NCI-H2107 treated with DMSO at 0.1 percent for 48 hours (cell line): ENCODE results near the gene PXDN.
"Not testable (repeated sequence)": the region's sequence is repeated elsewhere in the genome, so short reads cannot be mapped to it uniquely, and the experiment has no call there.

Experiments
- DNase-seq: peaks from one replicate; lab custom pipeline; 2025; ENCODE audit not compliant: unreplicated experiment; lab: John Stamatoyannopoulos, UW

The PXDN gene, protein sequence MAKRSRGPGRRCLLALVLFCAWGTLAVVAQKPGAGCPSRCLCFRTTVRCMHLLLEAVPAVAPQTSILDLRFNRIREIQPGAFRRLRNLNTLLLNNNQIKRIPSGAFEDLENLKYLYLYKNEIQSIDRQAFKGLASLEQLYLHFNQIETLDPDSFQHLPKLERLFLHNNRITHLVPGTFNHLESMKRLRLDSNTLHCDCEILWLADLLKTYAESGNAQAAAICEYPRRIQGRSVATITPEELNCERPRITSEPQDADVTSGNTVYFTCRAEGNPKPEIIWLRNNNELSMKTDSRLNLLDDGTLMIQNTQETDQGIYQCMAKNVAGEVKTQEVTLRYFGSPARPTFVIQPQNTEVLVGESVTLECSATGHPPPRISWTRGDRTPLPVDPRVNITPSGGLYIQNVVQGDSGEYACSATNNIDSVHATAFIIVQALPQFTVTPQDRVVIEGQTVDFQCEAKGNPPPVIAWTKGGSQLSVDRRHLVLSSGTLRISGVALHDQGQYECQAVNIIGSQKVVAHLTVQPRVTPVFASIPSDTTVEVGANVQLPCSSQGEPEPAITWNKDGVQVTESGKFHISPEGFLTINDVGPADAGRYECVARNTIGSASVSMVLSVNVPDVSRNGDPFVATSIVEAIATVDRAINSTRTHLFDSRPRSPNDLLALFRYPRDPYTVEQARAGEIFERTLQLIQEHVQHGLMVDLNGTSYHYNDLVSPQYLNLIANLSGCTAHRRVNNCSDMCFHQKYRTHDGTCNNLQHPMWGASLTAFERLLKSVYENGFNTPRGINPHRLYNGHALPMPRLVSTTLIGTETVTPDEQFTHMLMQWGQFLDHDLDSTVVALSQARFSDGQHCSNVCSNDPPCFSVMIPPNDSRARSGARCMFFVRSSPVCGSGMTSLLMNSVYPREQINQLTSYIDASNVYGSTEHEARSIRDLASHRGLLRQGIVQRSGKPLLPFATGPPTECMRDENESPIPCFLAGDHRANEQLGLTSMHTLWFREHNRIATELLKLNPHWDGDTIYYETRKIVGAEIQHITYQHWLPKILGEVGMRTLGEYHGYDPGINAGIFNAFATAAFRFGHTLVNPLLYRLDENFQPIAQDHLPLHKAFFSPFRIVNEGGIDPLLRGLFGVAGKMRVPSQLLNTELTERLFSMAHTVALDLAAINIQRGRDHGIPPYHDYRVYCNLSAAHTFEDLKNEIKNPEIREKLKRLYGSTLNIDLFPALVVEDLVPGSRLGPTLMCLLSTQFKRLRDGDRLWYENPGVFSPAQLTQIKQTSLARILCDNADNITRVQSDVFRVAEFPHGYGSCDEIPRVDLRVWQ (N-terminal part only)

DNA sequence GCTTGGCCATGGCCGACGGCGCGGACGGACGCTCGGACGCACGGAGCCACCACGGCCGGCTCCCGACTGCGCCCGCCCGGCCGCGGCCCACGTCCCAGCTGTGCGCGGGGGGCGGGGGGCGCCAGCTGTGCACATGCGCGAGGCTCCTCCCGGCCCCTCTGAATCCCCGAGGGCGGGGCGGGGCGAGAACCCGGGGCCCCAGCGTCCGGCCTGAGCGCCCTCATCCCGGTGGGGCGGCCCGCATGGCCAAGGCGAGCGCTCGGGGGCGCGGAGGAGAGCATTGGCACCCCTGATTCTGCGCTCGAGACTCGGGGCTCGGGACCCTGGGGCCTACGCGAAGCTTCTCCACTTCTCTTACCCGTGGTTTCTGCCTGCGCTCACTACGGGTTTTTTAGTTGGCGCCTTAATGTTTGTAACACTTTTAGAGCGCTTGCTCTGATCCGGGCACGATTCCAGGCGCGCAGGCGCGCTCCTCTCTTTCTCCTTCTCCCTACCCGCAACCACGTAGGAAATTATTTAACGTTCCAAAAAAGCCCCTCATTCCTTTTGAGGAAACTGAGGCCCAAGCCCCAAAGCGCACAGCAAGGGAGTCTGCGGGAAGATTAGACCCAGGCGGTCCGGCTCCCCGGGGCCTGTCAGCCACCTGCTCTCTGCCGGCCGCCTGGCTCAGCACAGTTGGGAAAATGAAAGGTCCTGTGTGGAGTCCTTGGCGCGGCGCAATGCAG lies at the start of gene PXDN:
Gene PXDN (minus strand): TSS at position 70 of the 725 bp plus-strand sequence. CDS start 60 bp downstream, at position 10.
- DNase-seq, result no peak

DNA sequence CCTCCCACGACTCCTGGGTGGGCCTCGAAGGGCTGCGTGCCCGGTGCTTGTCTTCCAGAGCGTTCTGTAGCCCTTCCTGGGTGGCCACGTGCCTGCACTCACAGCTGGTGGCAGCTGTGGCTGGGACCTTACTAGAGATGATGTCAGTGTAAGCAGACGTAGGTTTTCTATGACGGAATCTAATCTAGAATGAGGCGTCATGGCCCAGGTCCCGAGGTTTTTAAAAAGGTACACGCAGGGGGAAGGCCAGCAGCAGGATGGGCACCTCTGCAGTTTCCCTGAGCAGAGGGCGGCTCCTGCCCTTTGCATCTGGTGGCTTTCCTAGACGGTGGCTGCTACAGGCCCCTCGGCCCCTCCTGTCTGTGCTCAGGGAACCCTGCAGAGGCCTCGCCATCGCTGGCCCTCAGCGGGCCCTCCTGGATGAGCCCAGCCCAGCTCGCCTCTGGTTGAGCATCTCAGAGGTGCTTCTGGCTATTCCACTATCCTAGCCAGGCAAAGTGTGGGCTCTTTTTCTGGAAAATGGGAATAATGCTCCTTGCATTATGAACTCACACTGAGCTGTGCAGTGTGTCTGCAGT lies 49.6 kb upstream of the PXDN start:
- DNase-seq, result no peak

DNA sequence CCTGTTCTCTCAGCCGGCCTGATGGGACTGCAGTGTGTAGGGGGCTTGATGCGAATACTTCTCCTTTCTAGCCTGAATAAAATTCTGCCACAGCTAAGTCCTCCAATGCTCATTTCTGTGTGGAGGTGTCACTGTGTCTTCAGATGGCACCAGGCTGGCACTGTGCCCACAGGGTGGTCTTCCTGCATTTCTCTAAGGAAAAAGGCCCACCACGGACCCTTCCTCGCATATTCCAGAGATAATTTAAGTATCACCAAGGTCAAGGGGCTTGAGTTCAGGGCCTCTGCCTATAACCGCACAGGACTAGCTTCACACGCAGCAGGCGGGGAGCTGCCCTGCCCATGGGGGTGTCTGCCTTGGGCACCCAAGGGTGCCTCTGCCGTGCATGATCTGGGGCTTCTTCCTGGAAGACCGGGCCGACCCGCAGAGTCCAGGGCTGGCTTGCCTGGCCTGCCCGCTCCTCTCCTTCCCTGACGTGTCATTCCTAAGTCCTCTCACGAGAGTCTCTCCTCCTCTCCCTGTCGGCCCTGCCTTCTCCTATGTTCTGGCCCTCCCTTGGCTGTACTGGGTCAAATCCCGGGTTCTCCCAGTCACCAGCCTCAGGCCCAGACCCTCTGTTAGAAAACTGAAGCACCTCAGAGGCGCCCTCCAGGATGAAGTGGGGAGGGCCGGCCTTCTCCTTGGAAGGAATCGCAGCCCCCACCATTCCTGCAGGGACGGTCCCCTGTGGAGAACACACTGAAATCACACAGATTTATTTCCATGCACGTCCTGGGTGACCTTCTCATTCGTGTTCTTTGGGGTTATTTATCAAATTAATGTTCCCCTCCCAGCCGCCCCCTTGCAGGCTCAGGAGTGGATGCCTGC lies 48.9 kb upstream of the PXDN start:
- DNase-seq, result no peak

DNA sequence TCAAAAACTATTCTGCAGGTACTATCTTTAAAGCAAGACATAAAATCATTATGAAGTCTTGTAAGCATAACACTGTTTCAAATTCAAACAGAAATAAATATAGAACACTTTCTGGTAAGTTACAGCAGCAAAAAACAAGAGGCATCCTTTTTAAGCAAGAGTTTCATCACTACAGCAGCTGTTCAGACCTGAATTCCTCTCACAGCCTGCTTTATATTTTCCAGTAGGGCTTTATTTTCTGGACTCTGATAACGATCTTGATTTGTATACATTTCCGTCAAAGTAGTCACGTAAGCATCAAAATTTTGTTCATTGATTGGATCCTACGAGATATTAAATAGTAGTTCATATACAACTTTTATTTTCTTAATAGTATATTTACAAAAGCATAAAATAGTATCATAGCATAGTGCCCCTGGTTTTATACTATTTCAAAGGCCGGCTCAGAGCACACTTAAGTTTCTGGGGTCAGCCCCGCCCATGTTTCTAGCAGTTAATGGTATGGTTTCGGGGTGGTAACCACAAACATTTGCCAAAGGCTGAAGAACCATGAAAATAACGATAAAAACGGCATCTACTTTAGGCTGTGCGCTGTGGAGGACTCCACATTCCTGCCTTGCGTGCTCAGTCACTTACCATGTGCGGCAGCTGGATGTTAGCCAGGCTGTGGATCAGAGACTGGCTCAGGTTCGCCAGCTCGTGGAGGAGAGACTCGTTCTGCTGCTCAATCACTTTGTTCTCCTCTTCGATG lies 47.5 kb upstream of the PXDN start:
- DNase-seq, result no peak

DNA sequence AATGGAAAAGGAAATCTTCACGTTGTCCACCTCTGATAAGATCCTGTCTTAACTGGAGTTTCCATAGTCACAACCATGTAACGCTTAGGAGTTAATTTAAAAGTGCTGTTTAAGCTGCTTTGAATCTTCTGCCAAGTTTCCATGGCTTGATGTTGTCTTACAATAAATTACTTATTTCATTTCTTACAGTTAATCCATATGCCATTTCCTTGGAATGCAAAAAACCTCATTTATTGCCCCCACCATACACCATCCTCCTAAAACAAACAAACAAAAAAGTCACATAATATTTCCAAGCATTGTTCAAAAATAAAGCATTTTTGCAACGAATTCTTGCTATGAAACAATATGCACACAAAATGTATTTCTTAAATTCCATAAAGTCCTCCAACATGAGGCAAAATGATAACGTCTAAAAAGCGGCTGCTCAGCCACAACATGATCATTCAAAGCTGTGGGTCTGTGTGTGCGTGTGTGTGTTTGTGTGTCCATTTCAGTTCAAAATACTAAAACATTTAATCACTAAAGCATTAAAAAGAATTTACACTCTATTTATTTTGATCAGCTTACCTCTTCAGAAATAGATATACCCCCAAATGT lies 46.8 kb upstream of the PXDN start:
- DNase-seq, result no peak

DNA sequence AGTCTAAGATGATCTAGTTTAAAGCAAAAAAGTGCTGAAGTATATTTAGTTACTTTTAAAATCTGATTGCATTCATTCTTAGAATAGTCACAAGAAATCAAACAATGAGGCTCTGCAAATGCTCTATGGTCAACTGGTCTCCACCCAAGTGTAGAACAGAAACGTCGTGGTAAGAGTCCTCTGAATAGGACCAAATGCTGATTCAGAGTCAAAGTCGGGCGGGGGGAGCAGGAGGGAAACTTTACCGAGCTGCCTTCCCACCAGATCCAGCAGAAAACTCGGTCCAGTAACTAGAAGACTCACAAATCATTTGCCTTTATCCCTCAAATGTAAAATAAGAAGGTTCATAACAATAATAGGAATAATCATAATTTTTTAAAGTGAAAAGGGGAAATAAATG lies 46.2 kb upstream of the PXDN start:
- no peak for DNase-seq

DNA sequence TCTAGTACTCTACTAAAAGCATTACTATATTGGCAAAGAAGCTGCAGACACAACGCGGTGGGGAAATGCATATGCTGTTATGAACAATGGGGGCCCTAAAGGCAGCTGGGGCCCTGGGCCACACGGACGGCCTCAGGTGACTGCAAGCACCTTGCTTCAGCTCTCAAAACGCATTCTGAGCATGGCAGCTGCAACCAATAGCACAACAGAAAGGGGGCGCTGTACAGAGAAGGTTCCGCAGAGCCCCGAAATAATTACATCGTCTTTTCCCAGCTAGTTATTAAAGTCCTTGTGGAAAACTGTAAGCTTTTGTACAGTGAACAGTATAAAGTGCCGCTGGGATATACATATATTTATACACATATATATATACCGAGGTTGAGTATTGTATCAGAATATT lies 45.3 kb upstream of the PXDN start:
- DNase-seq, result no peak

DNA sequence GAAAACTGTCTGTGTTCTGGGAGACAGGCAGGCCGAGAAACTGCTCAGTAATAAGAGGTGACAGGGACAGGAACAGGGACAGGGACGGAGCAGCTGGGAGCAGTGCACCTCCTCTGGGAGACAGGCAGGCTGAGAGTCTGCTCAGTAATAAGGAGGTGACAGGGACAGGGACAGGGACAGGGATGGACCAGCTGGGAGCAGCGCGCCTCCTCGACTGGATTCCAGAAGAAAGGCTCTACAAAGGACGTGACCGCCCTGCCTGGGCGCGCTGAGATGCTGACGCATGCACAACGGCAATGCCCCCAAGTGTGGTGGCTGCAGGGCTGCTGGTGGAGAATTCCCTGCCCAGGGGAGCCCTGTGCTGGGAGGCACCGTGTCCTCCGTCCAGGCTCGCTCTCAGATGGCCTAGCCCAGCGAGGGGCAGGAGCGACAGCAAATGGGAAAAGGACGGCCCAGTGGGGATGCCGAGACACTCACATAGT lies 44.2 kb upstream of the PXDN start:
- DNase-seq, result no peak

DNA sequence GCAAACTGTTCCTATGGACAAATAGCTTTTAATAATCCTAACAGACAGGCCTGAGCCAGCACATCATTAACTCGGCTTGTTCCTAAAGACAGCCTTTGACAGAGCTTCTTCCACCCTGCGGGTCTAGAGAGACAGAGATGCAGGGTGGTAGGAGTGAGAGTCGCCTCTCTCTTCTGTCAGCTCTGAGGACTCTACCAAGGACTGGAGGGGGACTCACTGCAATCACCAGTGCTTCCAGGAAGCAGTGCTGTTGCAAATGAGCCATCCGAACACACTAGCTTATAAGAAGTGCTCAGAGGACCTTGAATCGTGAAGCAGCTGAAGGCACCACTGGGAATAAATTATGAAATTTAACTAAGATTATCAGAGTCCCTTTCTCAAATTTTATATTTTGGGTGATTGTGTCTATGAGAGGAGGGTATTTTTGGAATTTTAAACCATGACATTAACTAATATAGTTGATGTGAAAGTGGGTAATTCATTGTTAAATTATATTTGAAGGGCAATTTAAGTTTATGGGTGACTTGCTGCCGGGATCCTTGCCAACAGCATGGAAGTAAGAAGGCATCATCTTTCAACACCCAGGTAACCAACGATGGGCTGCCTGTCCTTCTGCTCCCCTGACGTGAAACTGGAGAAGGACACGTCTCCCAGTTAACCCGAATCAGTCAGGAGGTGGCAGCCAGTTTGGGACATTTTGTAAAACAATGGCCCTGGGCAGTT lies 43.6 kb upstream of the PXDN start:
- peak; percentile 85 for DNase-seq

DNA sequence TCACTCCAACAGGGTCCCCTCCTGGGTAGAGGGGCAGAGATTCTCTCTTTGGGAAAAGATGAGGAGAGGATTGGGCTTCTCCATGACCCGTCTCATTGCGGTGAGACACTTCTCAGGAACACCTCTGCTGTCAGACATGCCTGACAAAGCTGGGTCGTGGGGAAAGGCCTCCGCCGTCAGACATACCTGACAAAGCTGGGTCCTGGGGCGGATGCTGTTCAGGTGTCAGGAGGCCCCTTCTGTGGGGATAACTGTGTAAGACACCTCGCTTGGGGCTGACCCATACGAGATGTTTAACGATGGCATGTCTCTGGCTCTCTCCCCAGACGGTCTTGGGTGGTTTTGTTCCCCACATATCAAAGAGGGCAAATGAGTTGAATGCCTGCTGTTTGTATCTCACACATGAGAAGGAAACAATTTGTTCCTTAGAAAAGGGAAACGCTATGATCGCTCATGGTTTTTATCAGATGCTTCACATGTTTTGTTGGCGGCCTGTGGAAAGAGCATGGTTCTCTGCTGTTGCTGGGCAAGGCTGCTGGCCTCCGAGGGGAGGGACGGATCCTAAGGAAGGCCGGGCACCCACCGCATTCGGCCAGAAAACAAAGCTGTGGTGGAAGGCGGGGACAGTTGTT lies 40.8 kb upstream of the PXDN start:
- no peak for DNase-seq

DNA sequence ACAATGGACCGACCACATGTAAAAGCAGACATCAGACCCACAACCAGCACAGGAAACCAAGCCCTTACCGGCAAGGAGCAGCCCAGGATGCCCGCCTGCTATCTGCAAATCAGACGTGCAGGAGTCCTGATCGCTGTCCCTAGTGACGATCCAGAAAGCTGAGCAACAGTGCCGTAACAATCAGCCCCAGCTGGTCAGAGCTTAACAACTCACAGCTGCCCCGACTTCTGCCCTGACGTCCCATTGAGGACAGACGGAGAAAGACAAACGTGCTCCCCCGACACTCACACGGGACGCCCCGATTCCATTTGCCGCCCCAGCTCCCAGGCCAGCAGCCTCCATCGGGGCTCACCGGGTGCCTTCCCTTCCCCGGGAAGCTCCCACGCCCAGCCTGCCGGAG lies 39.8 kb upstream of the PXDN start:
- DNase-seq, result no peak

DNA sequence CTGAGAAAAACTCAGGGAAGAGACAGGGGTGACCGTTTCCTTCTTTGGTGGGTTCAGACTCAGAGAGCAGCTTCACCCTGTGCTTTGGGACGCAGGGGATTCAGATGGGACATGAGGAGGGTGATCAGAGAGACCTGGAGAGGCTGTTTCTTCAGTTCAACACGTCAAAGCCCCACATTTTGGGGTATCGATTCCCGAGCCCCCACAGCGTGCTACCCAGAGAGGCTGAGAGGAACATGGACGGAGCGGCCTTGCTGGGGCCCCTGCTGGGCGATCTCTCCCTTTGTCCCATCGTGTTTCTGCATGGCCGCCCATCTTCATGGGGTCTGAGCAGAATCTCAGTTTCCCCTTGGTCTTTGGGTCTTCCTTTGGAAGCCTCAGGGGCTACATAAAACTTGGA lies 38.2 kb upstream of the PXDN start:
- DNase-seq, result no peak

DNA sequence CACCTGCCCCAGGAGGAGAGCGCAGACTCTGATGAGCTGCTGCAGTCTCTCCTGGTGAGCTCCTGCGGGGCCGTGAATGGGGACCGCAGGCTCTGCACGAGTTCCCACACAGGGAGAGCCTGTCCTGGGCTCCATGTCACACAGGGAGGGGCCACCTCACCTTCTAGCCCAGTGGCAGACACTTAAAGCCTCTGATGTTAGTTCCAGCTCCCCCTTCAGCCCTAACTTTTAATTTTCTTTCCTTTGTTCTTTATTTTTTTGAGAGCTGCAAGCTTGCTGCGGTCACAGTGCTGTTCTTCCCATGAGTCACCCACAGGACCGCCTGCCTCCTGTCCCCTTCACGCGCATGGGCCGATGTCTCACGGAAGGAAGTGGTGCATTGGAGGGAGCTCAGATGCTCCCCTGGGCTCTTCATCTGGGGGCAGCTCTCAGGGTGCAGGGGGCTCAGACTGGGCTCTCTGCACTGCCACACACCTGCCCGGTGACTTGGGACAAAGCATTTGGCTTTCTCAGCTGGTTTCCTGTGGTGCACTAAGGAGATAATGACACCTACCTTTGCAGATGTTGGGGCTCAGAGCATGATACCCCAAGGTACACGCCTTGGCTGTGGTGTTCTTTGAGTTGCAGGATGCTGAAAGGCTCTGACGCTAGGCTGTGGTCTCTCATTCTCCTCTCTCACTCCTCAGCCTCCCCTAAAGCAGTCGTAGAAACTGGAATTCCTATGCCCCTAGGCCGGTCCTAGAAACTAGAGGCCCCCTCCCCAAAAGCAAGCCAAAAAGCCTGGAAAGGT lies 37.2 kb upstream of the PXDN start:
- no peak for DNase-seq

DNA sequence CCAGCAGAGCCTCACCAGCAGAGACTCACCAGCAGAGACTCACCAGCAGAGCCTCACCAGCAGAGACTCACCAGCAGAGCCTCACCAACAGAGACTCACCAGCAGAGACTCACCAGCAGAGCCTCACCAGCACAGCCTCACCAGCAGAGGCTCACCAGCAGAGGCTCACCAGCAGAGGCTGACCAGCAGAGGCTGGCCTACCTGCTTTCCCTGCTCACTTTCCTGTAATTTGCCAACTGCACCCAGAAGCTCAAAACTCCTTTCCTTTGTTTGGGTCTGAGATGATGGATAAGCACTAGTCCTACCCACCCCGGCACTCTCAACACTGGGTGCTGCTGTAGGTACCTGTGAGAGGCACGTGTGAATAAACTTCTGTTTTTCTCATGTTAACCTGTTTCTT lies 36.4 kb upstream of the PXDN start:
- no peak for DNase-seq

DNA sequence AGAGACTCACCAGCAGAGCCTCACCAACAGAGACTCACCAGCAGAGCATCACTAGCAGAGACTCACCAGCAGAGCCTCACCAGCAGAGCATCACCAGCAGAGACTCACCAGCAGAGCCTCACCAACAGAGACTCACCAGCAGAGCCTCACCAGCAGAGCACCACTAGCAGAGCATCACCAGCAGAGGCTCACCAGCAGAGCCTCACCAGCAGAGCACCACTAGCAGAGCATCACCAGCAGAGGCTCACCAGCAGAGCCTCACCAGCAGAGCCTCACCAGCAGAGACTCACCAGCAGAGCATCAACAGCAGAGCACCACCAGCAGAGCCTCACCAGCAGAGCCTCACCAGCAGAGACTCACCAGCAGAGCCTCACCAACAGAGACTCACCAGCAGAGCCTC lies 35.7 kb upstream of the PXDN start:
- not testable (repeated sequence) for DNase-seq

DNA sequence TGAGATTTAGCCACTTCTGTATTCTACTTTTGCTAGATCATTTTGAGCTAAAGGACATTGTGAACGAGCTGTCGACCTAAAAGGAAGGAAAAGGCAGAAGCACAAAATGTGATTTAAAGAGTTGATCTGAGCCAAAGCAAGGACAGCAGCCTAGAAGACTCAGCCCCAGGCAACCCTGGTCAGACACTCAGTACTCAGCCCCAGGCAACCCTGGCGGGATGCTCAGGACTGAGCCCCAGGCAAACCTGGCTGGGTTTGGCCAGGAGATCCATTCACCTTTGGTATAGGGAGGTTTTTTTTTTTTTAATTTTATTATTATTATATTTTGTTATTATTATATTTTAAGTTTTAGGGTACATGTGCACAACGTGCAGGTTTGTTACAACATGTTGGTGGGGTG lies 34.3 kb upstream of the PXDN start:
- DNase-seq, result no peak
